WTC11 (cell line): ENCODE results near the gene RPS6KA5. TPM values are rescaled to one million over a fixed set of nuclear protein-coding genes. Genes with fewer than 3 reads are reported as not detected.

Source experiments
- ATAC-seq: fragments of 200-7000 bp; cut with Tn5 transposase; 2 replicates; pipeline ENCODE4 v1.10.0; 2021; ENCODE audit warnings: mild to moderate bottlenecking, moderate library complexity
- CTCF ChIA-PET: fragments of 300-600 bp; sonication (Branson Sonifier 250); formaldehyde crosslinking; loops from one replicate; lab custom pipeline; 2021; ENCODE audit warnings: antibody characterized with exemption; lab: Charles Lee
- POLR2A ChIA-PET: fragments of 350-600 bp; sonication (Branson Sonifier 250); formaldehyde crosslinking; loops from one replicate; lab custom pipeline; 2021; ENCODE audit warnings: antibody characterized with exemption; lab: Charles Lee
- DNase-seq: peaks from one replicate; pipeline ENCODE4 v3.0.0; 2021; ENCODE audit warnings: low spot score
- H3K27ac Mint-ChIP-seq: 2 replicates; pipeline ENCODE4 v1.8.0; 2021; ENCODE audit warnings: mixed read lengths
- H3K27me3 Mint-ChIP-seq: 2 replicates; pipeline ENCODE4 v1.8.0; 2021; ENCODE audit warnings: low read depth, mild to moderate bottlenecking, moderate library complexity, mixed read lengths
- H3K36me3 Mint-ChIP-seq: 2 replicates; pipeline ENCODE4 v1.8.0; 2021; ENCODE audit warnings: mixed read lengths
- H3K4me1 Mint-ChIP-seq: 2 replicates; pipeline ENCODE4 v1.8.0; 2022; ENCODE audit warnings: mixed read lengths
- H3K4me3 Mint-ChIP-seq: 2 replicates; pipeline ENCODE4 v1.8.0; 2021; ENCODE audit warnings: mild to moderate bottlenecking, moderate library complexity, mixed read lengths
- H3K9me3 Mint-ChIP-seq: 2 replicates; pipeline ENCODE4 v1.8.0; 2021; ENCODE audit warnings: mixed read lengths
- AFF4 ChIP-seq: sonication (generic); formaldehyde crosslinking; IDR thresholded peaks from 2 replicates; pipeline ENCODE4 v1.8.1; 2023; ENCODE audit warnings: mild to moderate bottlenecking, missing genetic modification reagents, borderline replicate concordance
- CREM ChIP-seq: sonication (generic); formaldehyde crosslinking; IDR thresholded peaks from 2 replicates; pipeline ENCODE4 v1.8.1; 2022; ENCODE audit warnings: mild to moderate bottlenecking, missing genetic modification reagents, moderate library complexity
- ESRRA ChIP-seq: sonication (generic); formaldehyde crosslinking; IDR thresholded peaks from 2 replicates; pipeline ENCODE4 v1.8.1; 2022; ENCODE audit warnings: mild to moderate bottlenecking, missing genetic modification reagents, borderline replicate concordance
- ETV6 ChIP-seq: sonication (generic); formaldehyde crosslinking; IDR thresholded peaks from 2 replicates; pipeline ENCODE4 v1.8.1; 2022; ENCODE audit warnings: mild to moderate bottlenecking, missing genetic modification reagents
- FOXJ3 ChIP-seq: sonication (generic); formaldehyde crosslinking; IDR thresholded peaks from 2 replicates; pipeline ENCODE4 v1.9.0; 2021; ENCODE audit warnings: missing genetic modification reagents, mild to moderate bottlenecking, borderline replicate concordance
- FOXP1 ChIP-seq: sonication (generic); formaldehyde crosslinking; IDR thresholded peaks from 2 replicates; pipeline ENCODE4 v1.8.0; 2022; ENCODE audit warnings: missing genetic modification reagents, mild to moderate bottlenecking, moderate library complexity, borderline replicate concordance
- FOXP4 ChIP-seq: sonication (generic); formaldehyde crosslinking; IDR thresholded peaks from 2 replicates; pipeline ENCODE4 v1.8.0; 2022; ENCODE audit warnings: mild to moderate bottlenecking, missing genetic modification reagents
- GRHL2 ChIP-seq: fragments of 250-450 bp; sonication (Bioruptor Pico); IDR thresholded peaks from 2 replicates; pipeline ENCODE4 v1.8.0; 2022; ENCODE audit warnings: mild to moderate bottlenecking, moderate library complexity; ENCODE audit not compliant: insufficient replicate concordance, severe bottlenecking
- JAZF1 ChIP-seq: fragments of 250-450 bp; sonication (Bioruptor Pico); IDR thresholded peaks from 2 replicates; pipeline ENCODE4 v1.9.0; 2021; ENCODE audit warnings: moderate library complexity, mild to moderate bottlenecking, inconsistent platforms
- JUN ChIP-seq: sonication (generic); formaldehyde crosslinking; IDR thresholded peaks from 2 replicates; pipeline ENCODE4 v1.8.0; 2023; ENCODE audit warnings: mild to moderate bottlenecking, missing genetic modification reagents
- NFATC4 ChIP-seq: fragments of 250-450 bp; sonication (Bioruptor Pico); IDR thresholded peaks from 2 replicates; pipeline ENCODE4 v1.9.0; 2021; ENCODE audit warnings: mild to moderate bottlenecking
- RORB ChIP-seq: fragments of 250-450 bp; sonication (Bioruptor Pico); IDR thresholded peaks from 2 replicates; pipeline ENCODE4 v1.9.0; 2021; ENCODE audit warnings: mild to moderate bottlenecking
- STAT6 ChIP-seq: sonication (generic); formaldehyde crosslinking; conservative IDR thresholded peaks from 2 replicates; pipeline ENCODE4 v1.8.1; 2023; ENCODE audit warnings: mild to moderate bottlenecking, low read depth, missing genetic modification reagents, moderate library complexity
- TCF7 ChIP-seq: sonication (generic); formaldehyde crosslinking; IDR thresholded peaks from 2 replicates; pipeline ENCODE4 v1.8.0; 2022; ENCODE audit warnings: mild to moderate bottlenecking, low read depth, missing genetic modification reagents, moderate library complexity
- TEAD4 ChIP-seq: sonication (generic); formaldehyde crosslinking; IDR thresholded peaks from 2 replicates; pipeline ENCODE4 v1.8.0; 2022; ENCODE audit warnings: mild to moderate bottlenecking, missing genetic modification reagents
- ZBTB43 ChIP-seq: sonication (generic); formaldehyde crosslinking; IDR thresholded peaks from 2 replicates; pipeline ENCODE4 v1.8.1; 2023; ENCODE audit warnings: mild to moderate bottlenecking, missing genetic modification reagents
- ZNF121 ChIP-seq: sonication (generic); formaldehyde crosslinking; IDR thresholded peaks from 2 replicates; pipeline ENCODE4 v1.8.0; 2023; ENCODE audit warnings: missing genetic modification reagents
- ZNF317 ChIP-seq: sonication (generic); formaldehyde crosslinking; IDR thresholded peaks from 2 replicates; pipeline ENCODE4 v1.8.1; 2023; ENCODE audit warnings: low read depth, mild to moderate bottlenecking, moderate library complexity, missing genetic modification reagents, borderline replicate concordance
- ZNF671 ChIP-seq: fragments of 250-450 bp; sonication (Bioruptor Pico); IDR thresholded peaks from 2 replicates; pipeline ENCODE4 v1.8.0; 2021; ENCODE audit warnings: mild to moderate bottlenecking
- total RNA-seq: library from RNA; stranded (reverse); gene quantifications from 3 replicates; pipeline ENCODE4 v1.2.3, GENCODE V29; 2021

The RPS6KA5 gene
- total RNA-seq, 1 experiment from 2014 or later: 5.2 TPM

GRCh38 chr14:91047174-91047753, 13.2 kb downstream of the RPS6KA5 start:
- DNase-seq: no peak
- ChIA-PET CTCF (interaction anchor here (2.0 kb wide), 1 partner anchor 13 kb away, joined by 10 read pairs; the partner anchor contains the start of gene RPS6KA5), POLR2A (no interaction called here)
- Mint-ChIP-seq H3K27ac (no peak overlapping the region), H3K36me3 (no peaks in the 10 kb centered on the region), H3K9me3 (no peaks in the 10 kb centered on the region), H3K4me1 (peaks cover 2% of the 10 kb centered on the region; the same call in 1 of the 2 replicates), H3K4me3 (no peak overlapping the region), H3K27me3 (no peaks in the 10 kb centered on the region)
- no peak for TF ChIP-seq GRHL2 (CRISPR knock-in tag)
- no peak for ATAC-seq

GRCh38 chr14:91046488-91047072, 13.9 kb downstream of the RPS6KA5 start:
- POLR2A ChIA-PET: no interaction called here
- Mint-ChIP-seq H3K9me3 (no peaks in the 10 kb centered on the region), H3K36me3 (no peaks in the 10 kb centered on the region), H3K4me1 (peaks cover 2% of the 10 kb centered on the region; the same call in 1 of the 2 replicates), H3K27me3 (no peaks in the 10 kb centered on the region), H3K4me3 (no peak overlapping the region), H3K27ac (no peak overlapping the region)
- DNase-seq: no peak
- ATAC-seq: no peak
- no peak for TF ChIP-seq JUN (CRISPR knock-in tag)
- no peak for TF ChIP-seq FOXJ3 (CRISPR knock-in tag)
- no peak for TF ChIP-seq CREM (CRISPR knock-in tag)
- TF ChIP-seq FOXP4 (CRISPR knock-in tag): no peak
- TF ChIP-seq STAT6: no peak
- TF ChIP-seq ZNF121: no peak
- no peak for TF ChIP-seq ZNF317 (CRISPR knock-in tag)
- TF ChIP-seq ZBTB43 (CRISPR knock-in tag): no peak
- CTCF ChIA-PET: no interaction called here

- ATAC-seq: no peak
- Mint-ChIP-seq H3K27ac (no peak overlapping the region), H3K4me3 (no peak overlapping the region), H3K9me3 (no peaks in the 10 kb centered on the region), H3K27me3 (no peaks in the 10 kb centered on the region), H3K4me1 (no peaks in the 10 kb centered on the region), H3K36me3 (no peaks in the 10 kb centered on the region)
- ChIA-PET CTCF (interaction anchor here (1.6 kb wide), 1 partner anchor 10 kb away, joined by 3 read pairs; no protein-coding TSS in a partner anchor), POLR2A (interaction anchor here (0.9 kb wide), 1 partner anchor 19 kb away, joined by 3 read pairs; the partner anchor contains the start of gene RPS6KA5)
- DNase-seq: no peak
- TF ChIP-seq TCF7 (CRISPR knock-in tag): no peak
- TF ChIP-seq TEAD4 (CRISPR knock-in tag): no peak
These were observed 19.0 kb downstream of the RPS6KA5 start for GRCh38 chr14:91041450-91041849.

- no peaks in the 10 kb centered on the region for H3K4me1 Mint-ChIP-seq
- no peaks in the 10 kb centered on the region for H3K27me3 Mint-ChIP-seq
- no peaks in the 10 kb centered on the region for H3K9me3 Mint-ChIP-seq
- 0 out of 2 replicates have a peak overlapping the region, but pooled peaks have one; percentile 4 for H3K27ac Mint-ChIP-seq
- POLR2A ChIA-PET: no interaction called here
- H3K4me3 Mint-ChIP-seq: no peak overlapping the region
- DNase-seq (no peak), ATAC-seq (no peak)
- CTCF ChIA-PET: interaction anchor here (1.6 kb wide), 1 partner anchor 11 kb away, joined by 3 read pairs; no protein-coding TSS in a partner anchor
- H3K36me3 Mint-ChIP-seq: no peaks in the 10 kb centered on the region
- no peak for TF ChIP-seq FOXP1 (CRISPR knock-in tag)
- TF ChIP-seq ZNF671: no peak
- TF ChIP-seq ETV6: no peak
- no peak for TF ChIP-seq NFATC4
- TF ChIP-seq RORB (CRISPR knock-in tag): no peak
- no peak for TF ChIP-seq AFF4 (CRISPR knock-in tag)
- no peak for TF ChIP-seq ESRRA (CRISPR knock-in tag)
- TF ChIP-seq JAZF1 (CRISPR knock-in tag): no peak
These were observed 19.9 kb downstream of the RPS6KA5 start for GRCh38 chr14:91040545-91040944.
